Activated naive CD8-positive, alpha-beta T cell (primary cell): ENCODE measurements around the gene RERG.

ENCODE experiments used
- H3K27ac Mint-ChIP-seq: one replicate; pipeline ENCODE4 v1.8.0; 2021; ENCODE audit warnings: mixed read lengths
- H3K27me3 Mint-ChIP-seq: one replicate; pipeline ENCODE4 v1.8.0; 2021; ENCODE audit warnings: mixed read lengths
- H3K36me3 Mint-ChIP-seq: one replicate; pipeline ENCODE4 v1.8.0; 2021; ENCODE audit warnings: mixed read lengths
- H3K4me1 Mint-ChIP-seq: one replicate; pipeline ENCODE4 v1.8.0; 2021; ENCODE audit warnings: low read depth, mixed read lengths
- H3K4me3 Mint-ChIP-seq: one replicate; pipeline ENCODE4 v1.8.0; 2021; ENCODE audit warnings: mild to moderate bottlenecking, mixed read lengths
- H3K9me3 Mint-ChIP-seq: one replicate; pipeline ENCODE4 v1.8.0; 2021; ENCODE audit warnings: low read depth, mixed read lengths

Gene RERG

DNA sequence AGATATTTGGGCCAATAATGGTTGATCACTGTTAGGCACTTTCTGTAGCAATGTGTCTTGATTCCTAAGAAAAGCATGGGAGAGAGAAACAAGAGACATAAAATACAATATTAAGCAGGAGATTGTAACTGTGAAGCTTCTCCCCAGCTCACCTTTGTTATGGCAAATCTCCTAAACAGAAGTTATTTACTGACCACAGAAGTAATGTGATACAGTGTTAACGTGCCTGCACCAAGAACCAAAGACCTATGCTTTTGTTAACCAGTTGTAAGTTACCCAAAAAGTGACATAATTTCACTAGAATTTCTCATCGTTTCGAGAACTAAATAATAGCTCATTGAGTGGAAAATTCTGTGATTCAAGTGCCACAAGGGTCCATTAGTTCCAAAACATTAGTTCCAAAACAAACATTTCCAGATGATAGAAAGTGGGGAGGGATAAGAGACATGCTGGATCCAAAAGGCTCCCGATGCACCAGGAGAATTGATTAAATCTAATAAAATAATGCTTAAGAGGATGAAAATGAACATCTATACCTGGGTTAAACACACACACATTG lies 14.3 kb downstream of the RERG start:
- no peaks in the 10 kb centered on the region for H3K4me1 Mint-ChIP-seq
- H3K4me3 Mint-ChIP-seq: no peak overlapping the region
- no peaks in the 10 kb centered on the region for H3K36me3 Mint-ChIP-seq
- no peak overlapping the region for H3K27ac Mint-ChIP-seq
- H3K9me3 Mint-ChIP-seq: no peaks in the 10 kb centered on the region
- peaks cover 8% of the 10 kb centered on the region for H3K27me3 Mint-ChIP-seq

DNA sequence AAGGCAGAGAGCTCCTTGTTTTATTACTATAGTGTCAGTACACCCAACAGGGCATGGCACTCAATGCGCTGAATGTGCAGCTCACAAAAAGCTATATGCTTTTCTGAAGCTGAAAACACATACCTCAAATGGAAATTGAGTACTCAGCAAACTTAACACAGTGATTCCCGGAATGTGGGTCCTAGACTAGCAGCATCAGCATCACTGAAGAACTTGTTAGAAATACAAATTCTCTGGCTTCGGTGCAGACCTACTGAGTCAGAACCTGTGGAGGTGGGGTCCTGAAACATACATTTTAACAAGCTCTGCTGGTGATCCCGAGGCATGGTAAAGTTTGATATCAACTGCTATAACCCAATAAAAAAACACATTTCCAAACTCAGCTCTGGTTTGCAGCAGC lies 14.9 kb downstream of the RERG start:
- peaks cover 6% of the 10 kb centered on the region for H3K27me3 Mint-ChIP-seq
- H3K4me1 Mint-ChIP-seq: no peaks in the 10 kb centered on the region
- no peaks in the 10 kb centered on the region for H3K36me3 Mint-ChIP-seq
- H3K4me3 Mint-ChIP-seq: no peak overlapping the region
- H3K27ac Mint-ChIP-seq: no peak overlapping the region
- no peaks in the 10 kb centered on the region for H3K9me3 Mint-ChIP-seq

DNA sequence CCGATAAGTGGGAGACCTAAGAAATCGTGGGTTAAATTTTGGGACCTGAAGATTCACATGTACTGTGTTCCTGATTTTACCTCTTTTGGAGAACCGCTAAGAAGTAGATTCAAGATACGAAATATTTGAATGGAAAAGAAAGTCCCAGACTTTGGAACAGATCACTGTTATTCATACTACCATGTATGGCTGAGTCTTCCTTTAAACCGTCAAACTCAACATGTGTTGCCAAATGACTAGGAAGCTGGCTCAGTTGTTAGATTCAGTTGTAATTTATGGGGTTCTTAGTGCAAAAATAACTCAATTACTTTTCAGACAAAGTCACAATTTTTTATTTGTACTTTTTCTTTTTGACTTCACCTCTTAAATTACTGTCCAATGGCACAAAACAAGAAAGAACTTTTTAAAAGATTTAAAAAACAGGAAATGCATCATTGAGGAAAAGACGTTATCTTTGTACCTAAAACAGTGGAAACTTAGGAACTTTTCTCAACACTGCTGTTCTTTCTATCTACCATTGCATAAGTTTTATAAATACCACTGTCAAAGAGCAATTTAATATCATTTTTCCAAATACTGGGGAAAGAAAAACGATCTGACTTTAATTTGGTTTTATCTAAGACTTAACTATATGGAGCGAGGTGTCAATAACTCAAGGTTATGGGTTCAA lies 15.7 kb downstream of the RERG start:
- Mint-ChIP-seq H3K4me3 (no peak overlapping the region), H3K27ac (no peak overlapping the region), H3K27me3 (peaks cover 5% of the 10 kb centered on the region), H3K9me3 (no peaks in the 10 kb centered on the region), H3K36me3 (no peaks in the 10 kb centered on the region), H3K4me1 (no peaks in the 10 kb centered on the region)

DNA sequence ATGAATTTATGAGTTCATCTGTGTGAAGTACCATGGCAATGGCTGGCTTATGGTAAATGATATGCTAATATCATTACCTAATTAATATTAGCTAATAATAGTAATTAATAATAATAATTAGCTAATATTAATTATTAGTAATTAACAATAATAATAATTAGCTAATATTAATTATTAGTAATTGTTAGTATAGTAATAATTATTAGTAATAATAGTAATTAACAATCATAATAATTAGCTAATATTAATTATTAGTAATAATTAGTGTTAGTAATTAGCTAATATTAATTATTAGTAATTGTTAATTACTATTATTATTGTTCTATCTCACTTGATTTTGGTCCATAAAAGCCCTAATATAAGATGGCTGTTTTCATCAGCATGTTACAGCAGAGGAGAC lies 19.8 kb downstream of the RERG start:
- no peaks in the 10 kb centered on the region for H3K9me3 Mint-ChIP-seq
- H3K4me1 Mint-ChIP-seq: no peaks in the 10 kb centered on the region
- H3K27me3 Mint-ChIP-seq: peaks cover 7% of the 10 kb centered on the region
- no peak overlapping the region for H3K27ac Mint-ChIP-seq
- no peak overlapping the region for H3K4me3 Mint-ChIP-seq
- H3K36me3 Mint-ChIP-seq: no peaks in the 10 kb centered on the region

DNA sequence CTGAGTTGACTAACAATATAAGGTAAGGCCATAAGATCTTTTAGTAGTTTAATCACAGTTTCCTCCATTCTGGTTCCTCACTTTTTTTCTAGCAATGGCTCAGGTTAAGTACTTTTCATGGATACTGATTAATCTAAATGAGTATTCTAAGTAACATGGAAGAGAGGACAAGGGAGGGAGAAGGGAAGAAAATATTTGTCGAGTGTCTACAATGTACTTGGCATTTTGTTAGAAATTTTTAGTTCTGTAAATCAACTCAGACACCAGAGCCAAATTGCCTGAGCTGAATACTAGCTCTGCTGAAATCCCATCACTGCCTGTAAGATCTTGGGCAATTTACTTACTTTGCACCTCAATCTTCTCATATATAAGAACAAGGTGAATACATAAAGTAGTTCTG lies 20.2 kb downstream of the RERG start:
- no peak overlapping the region for H3K27ac Mint-ChIP-seq
- no peaks in the 10 kb centered on the region for H3K9me3 Mint-ChIP-seq
- H3K4me1 Mint-ChIP-seq: no peaks in the 10 kb centered on the region
- no peak overlapping the region for H3K4me3 Mint-ChIP-seq
- H3K27me3 Mint-ChIP-seq: peaks cover 7% of the 10 kb centered on the region
- no peaks in the 10 kb centered on the region for H3K36me3 Mint-ChIP-seq

DNA sequence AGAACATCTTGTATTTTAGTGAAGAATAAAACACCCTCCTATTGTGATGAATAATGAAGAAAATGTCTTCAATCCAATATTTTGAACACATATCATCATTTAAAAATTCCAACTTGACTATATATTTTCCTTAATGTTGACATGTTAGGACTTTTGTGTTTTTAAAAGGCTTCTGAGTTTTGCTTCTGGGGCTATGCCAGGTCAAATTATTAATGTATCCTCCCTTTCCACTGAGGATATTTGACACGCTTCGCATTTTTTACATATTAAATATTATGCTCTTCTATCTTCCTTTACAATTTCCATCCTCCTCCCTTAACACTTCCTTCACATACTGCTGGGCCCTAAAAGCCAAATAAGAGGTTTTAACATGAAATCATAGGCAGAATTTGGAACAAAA lies 20.6 kb downstream of the RERG start:
- no peak overlapping the region for H3K4me3 Mint-ChIP-seq
- peaks cover 7% of the 10 kb centered on the region for H3K27me3 Mint-ChIP-seq
- H3K4me1 Mint-ChIP-seq: no peaks in the 10 kb centered on the region
- no peak overlapping the region for H3K27ac Mint-ChIP-seq
- H3K36me3 Mint-ChIP-seq: no peaks in the 10 kb centered on the region
- no peaks in the 10 kb centered on the region for H3K9me3 Mint-ChIP-seq

DNA sequence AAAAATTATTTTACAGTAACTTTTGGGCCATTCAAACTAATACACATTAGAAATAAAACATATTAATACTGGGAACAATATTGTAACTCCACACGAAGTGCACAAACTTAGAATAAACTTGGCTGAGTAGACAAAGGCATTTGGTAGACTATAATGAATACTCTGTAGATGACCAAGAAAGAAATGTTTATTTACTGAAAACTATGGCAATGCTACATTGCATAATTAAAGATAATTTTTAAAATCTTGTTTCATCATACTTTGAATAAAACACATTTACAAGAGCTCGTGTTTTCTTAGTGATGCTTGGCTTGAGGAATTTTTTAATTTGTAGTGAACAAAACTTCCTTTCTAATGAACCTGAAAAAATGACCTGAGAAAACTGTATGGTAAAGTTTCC lies 21.3 kb downstream of the RERG start:
- no peaks in the 10 kb centered on the region for H3K9me3 Mint-ChIP-seq
- no peak overlapping the region for H3K27ac Mint-ChIP-seq
- no peaks in the 10 kb centered on the region for H3K4me1 Mint-ChIP-seq
- H3K27me3 Mint-ChIP-seq: peaks cover 7% of the 10 kb centered on the region
- no peak overlapping the region for H3K4me3 Mint-ChIP-seq
- H3K36me3 Mint-ChIP-seq: no peaks in the 10 kb centered on the region

DNA sequence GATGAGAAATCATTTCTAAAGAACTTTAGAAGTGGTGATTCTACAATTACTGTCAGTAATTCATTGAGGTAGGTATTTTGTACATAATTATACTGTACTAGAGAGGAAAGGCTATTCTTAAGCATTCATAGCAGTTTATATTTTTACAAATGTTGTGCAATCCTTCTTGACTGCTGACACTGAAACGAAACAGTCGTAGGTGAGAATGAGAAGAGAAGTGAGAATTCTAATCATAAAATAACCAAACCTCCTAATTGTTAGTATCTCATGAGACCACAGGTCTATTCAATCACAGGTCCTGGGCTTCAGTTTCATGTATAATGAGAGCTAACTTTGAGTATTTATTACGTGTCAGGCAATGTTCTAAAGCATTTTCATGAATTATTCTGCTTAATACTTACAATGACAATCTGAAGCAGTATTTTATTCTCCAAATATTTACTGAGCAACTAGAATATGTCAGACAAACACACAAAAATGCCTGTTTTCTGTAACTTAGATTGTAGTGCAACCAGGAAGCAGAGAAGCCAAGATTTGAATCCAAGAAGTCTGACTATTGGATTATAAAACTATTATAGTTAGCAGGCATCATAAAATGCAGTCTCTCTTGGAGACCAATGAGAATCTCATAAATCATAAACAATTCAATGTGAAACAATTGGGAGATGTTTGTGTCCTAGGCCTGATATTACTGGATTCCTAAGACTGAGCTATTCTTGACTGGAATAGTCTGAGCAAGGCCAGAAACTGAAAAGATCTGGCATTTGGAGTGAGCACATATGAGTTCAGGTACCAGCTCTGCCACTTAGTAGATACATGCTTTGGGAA lies 24.3 kb downstream of the RERG start:
- no peak overlapping the region for H3K4me3 Mint-ChIP-seq
- no peaks in the 10 kb centered on the region for H3K36me3 Mint-ChIP-seq
- H3K9me3 Mint-ChIP-seq: no peaks in the 10 kb centered on the region
- H3K27ac Mint-ChIP-seq: no peak overlapping the region
- H3K27me3 Mint-ChIP-seq: peaks cover 12% of the 10 kb centered on the region
- H3K4me1 Mint-ChIP-seq: no peaks in the 10 kb centered on the region

DNA sequence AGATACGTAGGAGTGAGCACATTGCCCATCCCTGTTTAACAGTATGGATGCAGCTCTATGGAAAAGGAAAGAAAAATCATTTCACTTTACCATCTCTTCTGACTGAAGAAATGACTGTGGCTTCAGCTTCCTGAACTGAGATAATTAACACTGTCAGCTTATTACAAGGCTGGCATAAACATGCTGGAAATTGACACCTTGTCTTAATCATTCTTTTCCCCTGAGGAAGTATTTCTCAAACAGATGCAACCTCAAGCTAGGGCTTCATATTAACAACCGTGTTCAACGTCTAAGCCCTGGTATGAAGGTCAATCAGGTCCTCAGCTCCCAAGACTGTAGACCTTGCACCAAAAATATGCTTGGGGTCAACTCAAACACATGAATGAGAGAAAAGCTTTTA lies 25.0 kb downstream of the RERG start:
- Mint-ChIP-seq H3K27me3 (peaks cover 14% of the 10 kb centered on the region), H3K27ac (no peak overlapping the region), H3K4me1 (no peaks in the 10 kb centered on the region), H3K9me3 (no peaks in the 10 kb centered on the region), H3K4me3 (no peak overlapping the region), H3K36me3 (no peaks in the 10 kb centered on the region)

DNA sequence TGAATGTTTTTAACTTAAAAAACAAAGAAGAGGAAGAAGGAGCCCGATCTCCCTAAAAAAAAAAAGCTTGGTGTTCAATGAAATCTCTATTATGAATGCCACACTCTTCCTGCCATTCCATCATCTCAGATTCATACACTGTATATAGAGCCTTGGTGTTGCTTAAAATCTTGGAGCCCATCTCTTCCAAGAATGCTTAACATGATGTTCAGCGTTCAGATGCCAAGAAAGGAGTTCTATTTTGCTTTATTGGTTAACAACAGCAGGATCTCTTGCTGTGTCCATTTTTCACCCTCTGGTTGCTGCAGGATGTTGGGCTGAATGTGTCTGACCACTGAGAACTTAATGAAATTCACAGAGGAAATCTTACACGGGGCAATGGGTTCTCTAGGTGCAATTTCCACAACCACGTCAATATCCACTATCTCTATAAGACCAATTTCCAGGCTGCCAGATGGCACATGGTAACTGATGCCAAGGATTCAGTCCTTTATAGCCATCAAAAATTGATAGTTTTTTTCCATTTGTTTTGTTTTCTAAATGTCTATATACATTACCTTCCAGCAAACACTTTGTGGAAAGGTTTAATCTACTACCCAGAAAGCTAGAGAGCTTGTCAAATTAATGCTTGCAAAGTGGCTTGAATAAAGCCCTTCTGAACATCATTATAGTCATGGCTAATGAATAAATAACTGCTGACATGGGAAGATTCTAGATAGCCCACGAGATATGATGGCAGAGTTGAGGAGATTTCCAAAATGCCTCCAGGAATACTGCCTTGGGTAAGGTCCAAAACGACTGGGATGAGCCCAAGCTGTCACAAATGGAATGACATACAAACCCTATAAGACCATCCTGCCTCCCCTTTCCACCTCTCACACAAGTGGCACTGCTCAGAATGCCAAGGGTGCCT lies 26.5 kb downstream of the RERG start:
- no peaks in the 10 kb centered on the region for H3K36me3 Mint-ChIP-seq
- peaks cover 12% of the 10 kb centered on the region for H3K27me3 Mint-ChIP-seq
- no peak overlapping the region for H3K27ac Mint-ChIP-seq
- H3K9me3 Mint-ChIP-seq: no peaks in the 10 kb centered on the region
- H3K4me1 Mint-ChIP-seq: no peaks in the 10 kb centered on the region
- H3K4me3 Mint-ChIP-seq: no peak overlapping the region

DNA sequence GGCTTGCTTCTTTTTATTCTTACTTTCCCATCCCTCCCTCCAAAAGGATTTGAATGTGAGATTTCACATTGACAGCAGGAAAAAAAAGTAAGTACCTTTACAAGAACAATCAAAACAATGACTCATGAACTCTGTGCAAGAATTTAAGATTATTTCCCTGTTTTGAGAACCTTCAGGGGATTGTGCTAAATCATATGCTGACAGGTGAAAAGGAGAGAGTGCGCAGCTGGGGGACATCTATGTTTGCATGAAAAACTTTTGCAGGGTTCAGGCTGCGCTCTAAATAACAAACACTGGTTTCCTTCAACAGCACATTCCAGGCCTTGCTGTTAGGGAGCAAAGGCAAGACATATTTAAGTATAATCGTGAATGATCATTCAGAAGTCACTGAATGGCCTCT lies 27.3 kb downstream of the RERG start:
- H3K27me3 Mint-ChIP-seq: peaks cover 11% of the 10 kb centered on the region
- no peak overlapping the region for H3K27ac Mint-ChIP-seq
- no peaks in the 10 kb centered on the region for H3K4me1 Mint-ChIP-seq
- H3K36me3 Mint-ChIP-seq: no peaks in the 10 kb centered on the region
- H3K4me3 Mint-ChIP-seq: no peak overlapping the region
- no peaks in the 10 kb centered on the region for H3K9me3 Mint-ChIP-seq

DNA sequence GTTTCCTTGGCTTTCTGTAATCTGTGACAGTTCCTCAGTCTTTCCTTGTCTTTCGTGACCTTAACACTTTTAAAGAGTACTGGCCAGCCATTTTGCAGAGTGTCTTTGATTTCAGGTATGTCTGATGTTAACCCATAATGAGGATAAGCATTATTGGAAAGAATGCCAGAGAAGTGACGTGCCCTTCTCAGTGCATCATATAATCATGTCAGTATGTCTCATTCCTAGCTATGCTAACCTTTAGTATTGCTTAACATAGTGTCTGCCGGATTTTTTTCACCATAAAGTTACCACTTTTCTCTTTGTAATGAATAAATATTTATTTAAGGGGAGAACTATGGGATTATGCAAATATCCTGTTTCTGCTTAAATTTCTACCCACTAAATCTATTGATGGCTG lies 28.5 kb downstream of the RERG start:
- Mint-ChIP-seq H3K4me3 (no peak overlapping the region), H3K27ac (no peak overlapping the region), H3K9me3 (no peaks in the 10 kb centered on the region), H3K36me3 (no peaks in the 10 kb centered on the region), H3K27me3 (peaks cover 8% of the 10 kb centered on the region), H3K4me1 (no peaks in the 10 kb centered on the region)

DNA sequence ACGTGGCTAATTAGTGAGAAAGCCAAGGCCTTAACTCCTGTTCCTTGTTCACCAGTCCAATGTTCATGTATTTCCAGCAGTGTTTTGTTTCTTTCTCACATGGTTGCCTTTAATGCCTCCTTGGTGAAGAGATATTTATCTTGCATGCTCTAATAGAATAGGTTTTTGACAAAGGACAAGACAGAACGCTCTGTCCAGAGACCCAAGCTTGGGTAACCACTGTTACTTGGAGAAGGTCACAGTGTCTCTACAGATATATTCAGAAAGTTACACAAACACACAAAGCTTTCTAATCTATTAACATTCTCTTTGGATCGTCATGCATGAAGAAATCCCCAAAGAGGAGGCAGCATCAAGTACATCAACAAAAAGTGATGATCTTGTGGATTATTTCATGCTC lies 33.1 kb downstream of the RERG start:
- Mint-ChIP-seq H3K9me3 (no peaks in the 10 kb centered on the region), H3K4me1 (no peaks in the 10 kb centered on the region), H3K27ac (no peak overlapping the region), H3K4me3 (no peak overlapping the region), H3K36me3 (no peaks in the 10 kb centered on the region), H3K27me3 (peaks cover 11% of the 10 kb centered on the region)

DNA sequence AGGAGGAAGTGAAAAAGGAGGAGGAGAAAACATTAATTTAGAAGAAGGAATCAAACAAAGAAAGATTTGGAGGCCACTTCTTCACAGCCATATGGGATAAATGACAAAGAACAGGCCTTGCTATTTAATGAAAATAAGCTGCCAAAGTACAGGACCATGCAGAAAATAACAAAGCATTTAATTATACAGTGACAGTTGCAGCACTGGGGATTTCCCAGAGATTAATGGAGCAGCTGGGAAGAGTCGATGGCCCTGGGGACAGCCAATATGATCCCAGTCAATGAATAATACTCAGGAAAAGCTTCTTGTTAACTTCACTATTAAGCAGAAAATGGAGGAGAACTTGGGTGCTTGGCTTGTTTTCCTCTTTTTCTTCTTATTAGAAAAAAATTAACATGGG lies 34.6 kb downstream of the RERG start:
- no peak overlapping the region for H3K27ac Mint-ChIP-seq
- H3K4me1 Mint-ChIP-seq: no peaks in the 10 kb centered on the region
- H3K36me3 Mint-ChIP-seq: no peaks in the 10 kb centered on the region
- H3K27me3 Mint-ChIP-seq: peaks cover 6% of the 10 kb centered on the region
- H3K4me3 Mint-ChIP-seq: no peak overlapping the region
- H3K9me3 Mint-ChIP-seq: no peaks in the 10 kb centered on the region

DNA sequence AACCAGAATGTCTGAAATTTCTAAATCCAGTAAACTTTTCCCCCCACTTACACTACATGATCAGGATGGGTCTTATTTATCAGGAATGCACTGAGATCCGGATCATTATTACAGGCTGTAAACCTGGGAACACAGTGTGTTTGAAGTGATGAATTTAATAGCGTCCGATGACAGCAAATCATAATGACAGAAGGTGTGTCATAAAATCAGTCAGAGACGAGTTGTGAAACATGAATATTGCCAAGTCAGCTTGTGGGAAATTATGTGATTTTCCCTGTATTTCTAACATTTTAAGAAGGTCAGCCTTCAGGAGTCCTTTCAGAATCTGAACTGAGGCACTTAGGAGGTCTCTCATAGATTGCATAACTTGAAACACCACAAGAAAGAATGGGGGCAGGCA lies 36.7 kb downstream of the RERG start:
- Mint-ChIP-seq H3K4me3 (no peak overlapping the region), H3K9me3 (no peaks in the 10 kb centered on the region), H3K27ac (no peak overlapping the region), H3K27me3 (peaks cover 7% of the 10 kb centered on the region), H3K36me3 (no peaks in the 10 kb centered on the region), H3K4me1 (no peaks in the 10 kb centered on the region)
